NT2/D1 (cell line): ENCODE data around the gene NPIPA5.
A peak's percentile ranks its signal among the peaks of the same experiment; 100 is the strongest.
"Not testable (repeated sequence)": the region's sequence is repeated elsewhere in the genome, so short reads cannot be mapped to it uniquely, and the experiment has no call there.

Experiments
- DNase-seq: peaks from one replicate; pipeline ENCODE4 v3.0.0-alpha.2; 2011; ENCODE audit warnings: low read depth, low spot score
- H3K27me3 ChIP-seq: 2 replicates; pipeline ENCODE4 v1.6.0; 2011; ENCODE audit warnings: mild to moderate bottlenecking; ENCODE audit not compliant: insufficient read length, insufficient read depth
- H3K36me3 ChIP-seq: 2 replicates; pipeline ENCODE4 v1.6.1; 2011; ENCODE audit warnings: mild to moderate bottlenecking, low read length, mixed read lengths; ENCODE audit not compliant: insufficient read depth, insufficient read length
- H3K4me1 ChIP-seq: 2 replicates; pipeline ENCODE4 v1.5.1; 2011; ENCODE audit not compliant: insufficient read depth, insufficient read length
- H3K4me3 ChIP-seq: 2 replicates; pipeline ENCODE4 v1.5.1; 2011; ENCODE audit warnings: low read depth; ENCODE audit not compliant: insufficient read length
- H3K9ac ChIP-seq: 2 replicates; pipeline ENCODE4 v1.6.0; 2011; ENCODE audit warnings: low read depth; ENCODE audit not compliant: insufficient read length
- H3K9me3 ChIP-seq: 2 replicates; pipeline ENCODE4 v1.5.1; 2011; ENCODE audit warnings: mild to moderate bottlenecking, low read length; ENCODE audit not compliant: insufficient read depth
- SUZ12 ChIP-seq: IDR thresholded peaks from 2 replicates; pipeline ENCODE4 v1.6.1; 2011; ENCODE audit not compliant: insufficient read length, insufficient read depth; ENCODE audit errors: extremely low read depth
- YY1 ChIP-seq: IDR thresholded peaks from 2 replicates; pipeline ENCODE4 v1.6.1; 2011; ENCODE audit not compliant: insufficient read length, insufficient read depth
- ZNF274 ChIP-seq: IDR thresholded peaks from 2 replicates; pipeline ENCODE4 v1.6.1; 2011; ENCODE audit warnings: mild to moderate bottlenecking, low read depth, low read length

The NPIPA5 gene

GRCh38 chr16:15378194-15378593 lies at the start of gene NPIPA5:
Gene NPIPA5, minus strand, starts transcription at chr16:15378294. Its CDS starts 0 bp downstream, at chr16:15378294.
- H3K27me3 ChIP-seq, H3K9ac ChIP-seq, H3K36me3 ChIP-seq, H3K4me1 ChIP-seq, DNase-seq, H3K9me3 ChIP-seq: not testable (repeated sequence)
- peak within 1 kb of the TSS; percentile 36 for H3K4me3 ChIP-seq

GRCh38 chr16:15427648-15428239 lies 49.6 kb upstream of the NPIPA5 start:
- no peak overlapping the region for H3K4me3 ChIP-seq
- no peak overlapping the region for H3K9ac ChIP-seq
- peaks cover 2% of the 10 kb centered on the region for H3K4me1 ChIP-seq

GRCh38 chr16:15426796-15427195 lies 48.7 kb upstream of the NPIPA5 start:
- H3K9me3 ChIP-seq, result no peaks in the 10 kb centered on the region
- H3K27me3 ChIP-seq, result no peaks in the 10 kb centered on the region
- no peak overlapping the region for H3K4me3 ChIP-seq

More at GRCh38 chr16:15427648-15428239, 49.6 kb upstream of the NPIPA5 start:
- H3K27me3 ChIP-seq, result peaks cover 3% of the 10 kb centered on the region
- no peaks in the 10 kb centered on the region for H3K36me3 ChIP-seq
- H3K9me3 ChIP-seq, result no peaks in the 10 kb centered on the region
- no peak for DNase-seq
- TF ChIP-seq SUZ12 (no peak), YY1 (no peak)

GRCh38 chr16:15425861-15426260 lies 47.8 kb upstream of the NPIPA5 start:
- Histone ChIP-seq H3K4me1 (peaks cover 2% of the 10 kb centered on the region), H3K9ac (no peak overlapping the region), H3K4me3 (no peak overlapping the region), H3K27me3 (no peaks in the 10 kb centered on the region), H3K9me3 (no peaks in the 10 kb centered on the region), H3K36me3 (no peaks in the 10 kb centered on the region)
- DNase-seq, result no peak
- TF ChIP-seq YY1, result no peak
- TF ChIP-seq SUZ12, result no peak
- TF ChIP-seq ZNF274, result no peak

More at GRCh38 chr16:15426796-15427195, 48.7 kb upstream of the NPIPA5 start:
- no peaks in the 10 kb centered on the region for H3K36me3 ChIP-seq
- TF ChIP-seq SUZ12 (no peak), ZNF274 (no peak), YY1 (no peak)
- peaks cover 2% of the 10 kb centered on the region for H3K4me1 ChIP-seq
- H3K9ac ChIP-seq, result no peak overlapping the region
- no peak for DNase-seq

- TF ChIP-seq YY1 (no peak), ZNF274 (no peak), SUZ12 (no peak)
- no peaks in the 10 kb centered on the region for H3K36me3 ChIP-seq
- no peak overlapping the region for H3K4me3 ChIP-seq
- H3K9me3 ChIP-seq, result no peaks in the 10 kb centered on the region
- no peaks in the 10 kb centered on the region for H3K27me3 ChIP-seq
- no peak overlapping the region for H3K9ac ChIP-seq
- H3K4me1 ChIP-seq, result no peaks in the 10 kb centered on the region
- DNase-seq, result no peak
Observed at GRCh38 chr16:15422222-15422621, 44.1 kb upstream of the NPIPA5 start.

GRCh38 chr16:15421696-15422095 lies 43.6 kb upstream of the NPIPA5 start:
- H3K27me3 ChIP-seq, H3K36me3 ChIP-seq, H3K4me1 ChIP-seq, H3K4me3 ChIP-seq, H3K9ac ChIP-seq, H3K9me3 ChIP-seq, DNase-seq: not testable (repeated sequence)

- Histone ChIP-seq H3K9me3 (no peaks in the 10 kb centered on the region), H3K4me3 (no peak overlapping the region), H3K27me3 (no peaks in the 10 kb centered on the region), H3K4me1 (no peaks in the 10 kb centered on the region), H3K9ac (no peak overlapping the region), H3K36me3 (no peaks in the 10 kb centered on the region)
- TF ChIP-seq ZNF274, result no peak
- no peak for TF ChIP-seq SUZ12
- no peak for TF ChIP-seq YY1
- no peak for DNase-seq
Observed at GRCh38 chr16:15418206-15418605, 40.1 kb upstream of the NPIPA5 start.

- no peak overlapping the region for H3K9ac ChIP-seq
- H3K9me3 ChIP-seq, result no peaks in the 10 kb centered on the region
- DNase-seq, result no peak
- TF ChIP-seq YY1 (no peak), ZNF274 (no peak), SUZ12 (no peak)
- H3K36me3 ChIP-seq, result no peaks in the 10 kb centered on the region
- no peaks in the 10 kb centered on the region for H3K4me1 ChIP-seq
- no peaks in the 10 kb centered on the region for H3K27me3 ChIP-seq
- H3K4me3 ChIP-seq, result no peak overlapping the region
Observed at GRCh38 chr16:15417197-15417596, 39.1 kb upstream of the NPIPA5 start.
